HEK293 (cell line): ENCODE measurements around the gene CRIP2.

Experiments
- HOXD13 ChIP-seq: sonication (generic); formaldehyde crosslinking; IDR thresholded peaks from 2 replicates; pipeline ENCODE4 v1.8.0; 2022; ENCODE audit warnings: missing genetic modification reagents, borderline replicate concordance
- INSM2 ChIP-seq: fragments of 450-650 bp; formaldehyde crosslinking; IDR thresholded peaks from 2 replicates; pipeline ENCODE4 v1.5.1; 2016; ENCODE audit warnings: missing biosample characterization, missing genetic modification characterization
- SCRT2 ChIP-seq: fragments of 450-650 bp; formaldehyde crosslinking; IDR thresholded peaks from 2 replicates; pipeline ENCODE4 v1.5.1; 2016; ENCODE audit warnings: missing biosample characterization, missing genetic modification characterization
- ZBTB44 ChIP-seq: fragments of 450-650 bp; IDR thresholded peaks from 2 replicates; pipeline ENCODE4 v1.5.1; 2018; ENCODE audit warnings: missing biosample characterization, mild to moderate bottlenecking, missing genetic modification characterization
- ZBTB49 ChIP-seq: fragments of 450-650 bp; formaldehyde crosslinking; IDR thresholded peaks from 2 replicates; pipeline ENCODE4 v1.5.1; 2016; ENCODE audit warnings: missing biosample characterization, missing genetic modification characterization, low read depth
- ZBTB7A ChIP-seq: fragments of 450-650 bp; formaldehyde crosslinking; IDR thresholded peaks from 2 replicates; pipeline ENCODE4 v1.5.1; 2016; ENCODE audit warnings: low read depth, missing biosample characterization, missing genetic modification characterization
- ZBTB8A ChIP-seq: fragments of 450-650 bp; formaldehyde crosslinking; IDR thresholded peaks from 2 replicates; pipeline ENCODE4 v1.5.1; 2016; ENCODE audit warnings: missing biosample characterization, missing genetic modification characterization
- ZNF132 ChIP-seq: fragments of 450-650 bp; formaldehyde crosslinking; IDR thresholded peaks from 2 replicates; pipeline ENCODE4 v1.5.1; 2017; ENCODE audit warnings: missing biosample characterization, missing genetic modification characterization, borderline replicate concordance
- ZNF148 ChIP-seq: fragments of 450-650 bp; formaldehyde crosslinking; IDR thresholded peaks from 2 replicates; pipeline ENCODE4 v1.5.0; 2017; ENCODE audit warnings: missing biosample characterization, missing genetic modification characterization, borderline replicate concordance
- ZNF274 ChIP-seq, 2 experiments: fragments of 200-500 bp in 1 of 2; fragments of 450-650 bp in 1 of 2; sonication (Bioruptor generic) in 1 of 2; formaldehyde crosslinking in 1 of 2; IDR thresholded peaks; 2 replicates each; pipeline versions ENCODE4 v1.5.1 to v1.6.1; 2014 to 2016; ENCODE audit warnings: borderline replicate concordance in 1 of 2, inconsistent platforms in 1 of 2, low read length in 1 of 2, missing biosample characterization in 1 of 2, missing genetic modification characterization in 1 of 2
- ZNF362 ChIP-seq: fragments of 450-650 bp; formaldehyde crosslinking; IDR thresholded peaks from 2 replicates; pipeline ENCODE4 v1.5.1; 2016; ENCODE audit warnings: missing biosample characterization, missing genetic modification characterization
- ZNF416 ChIP-seq: fragments of 450-650 bp; formaldehyde crosslinking; IDR thresholded peaks from 2 replicates; pipeline ENCODE4 v1.5.1; 2016; ENCODE audit warnings: missing biosample characterization, missing genetic modification characterization
- ZNF513 ChIP-seq: fragments of 450-650 bp; IDR thresholded peaks from 2 replicates; pipeline ENCODE4 v1.5.1; 2018; ENCODE audit warnings: missing biosample characterization, missing genetic modification characterization
- ZNF518A ChIP-seq: fragments of 450-650 bp; formaldehyde crosslinking; conservative IDR thresholded peaks from 2 replicates; pipeline ENCODE4 v1.5.1; 2016; ENCODE audit warnings: low read depth, missing biosample characterization, missing genetic modification characterization
- ZNF561 ChIP-seq: fragments of 450-650 bp; IDR thresholded peaks from 2 replicates; pipeline ENCODE4 v1.5.1; 2018; ENCODE audit warnings: missing biosample characterization, missing genetic modification characterization, borderline replicate concordance
- ZNF629 ChIP-seq: fragments of 450-650 bp; formaldehyde crosslinking; IDR thresholded peaks from 2 replicates; pipeline ENCODE4 v1.5.1; 2017; ENCODE audit warnings: missing biosample characterization, missing genetic modification characterization
- ZNF776 ChIP-seq: fragments of 450-650 bp; formaldehyde crosslinking; IDR thresholded peaks from 2 replicates; pipeline ENCODE4 v1.5.0; 2017; ENCODE audit warnings: missing biosample characterization, missing genetic modification characterization, borderline replicate concordance
- ZSCAN18 ChIP-seq: fragments of 450-650 bp; formaldehyde crosslinking; IDR thresholded peaks from 2 replicates; pipeline ENCODE4 v1.5.1; 2016; ENCODE audit warnings: missing biosample characterization, missing genetic modification characterization
- ZSCAN30 ChIP-seq: fragments of 450-650 bp; IDR thresholded peaks from 2 replicates; pipeline ENCODE4 v1.5.1; 2018; ENCODE audit warnings: missing biosample characterization, mild to moderate bottlenecking, missing genetic modification characterization, moderate library complexity

The CRIP2 gene

GRCh38 chr14:105470350-105471296 lies 4.0 kb upstream of the CRIP2 start (continued):
- no peak for TF ChIP-seq ZNF776 (tag by site-specific recombination)
- TF ChIP-seq ZBTB8A (tag by site-specific recombination), result peak; percentile 35; the same call in 1 of the 2 replicates
- TF ChIP-seq ZNF561 (tag by site-specific recombination), result no peak
- TF ChIP-seq ZNF629 (tag by site-specific recombination), result no peak
- no peak for TF ChIP-seq ZNF274 (IDR thresholded peaks at IDR 0.05; ENCODE audit: low read length)
- no peak for TF ChIP-seq ZNF274 (tag by site-specific recombination; IDR thresholded peaks at IDR 0.05; ENCODE audit: borderline replicate concordance)
- no peak for TF ChIP-seq HOXD13
- TF ChIP-seq ZNF362 (tag by site-specific recombination), result no peak
- no peak for TF ChIP-seq ZNF132 (tag by site-specific recombination)
- no peak for TF ChIP-seq ZNF513 (tag by site-specific recombination)
- TF ChIP-seq ZNF148 (tag by site-specific recombination), result no peak
- TF ChIP-seq ZSCAN30, result no peak
- no peak for TF ChIP-seq ZSCAN18 (tag by site-specific recombination)
- no peak for TF ChIP-seq ZNF416 (tag by site-specific recombination)
- TF ChIP-seq ZBTB44 (tag by site-specific recombination), result no peak
- no peak for TF ChIP-seq INSM2
- TF ChIP-seq ZBTB7A (tag by site-specific recombination), result no peak
- no peak for TF ChIP-seq ZBTB49 (tag by site-specific recombination)
- no peak for TF ChIP-seq SCRT2
- TF ChIP-seq ZNF518A (tag by site-specific recombination), result no peak
